ENCODE data around the gene CHST12.
"Not testable (repeated sequence)": the region's sequence is repeated elsewhere in the genome, so short reads cannot be mapped to it uniquely, and the experiment has no call there.

Gene CHST12

DNA sequence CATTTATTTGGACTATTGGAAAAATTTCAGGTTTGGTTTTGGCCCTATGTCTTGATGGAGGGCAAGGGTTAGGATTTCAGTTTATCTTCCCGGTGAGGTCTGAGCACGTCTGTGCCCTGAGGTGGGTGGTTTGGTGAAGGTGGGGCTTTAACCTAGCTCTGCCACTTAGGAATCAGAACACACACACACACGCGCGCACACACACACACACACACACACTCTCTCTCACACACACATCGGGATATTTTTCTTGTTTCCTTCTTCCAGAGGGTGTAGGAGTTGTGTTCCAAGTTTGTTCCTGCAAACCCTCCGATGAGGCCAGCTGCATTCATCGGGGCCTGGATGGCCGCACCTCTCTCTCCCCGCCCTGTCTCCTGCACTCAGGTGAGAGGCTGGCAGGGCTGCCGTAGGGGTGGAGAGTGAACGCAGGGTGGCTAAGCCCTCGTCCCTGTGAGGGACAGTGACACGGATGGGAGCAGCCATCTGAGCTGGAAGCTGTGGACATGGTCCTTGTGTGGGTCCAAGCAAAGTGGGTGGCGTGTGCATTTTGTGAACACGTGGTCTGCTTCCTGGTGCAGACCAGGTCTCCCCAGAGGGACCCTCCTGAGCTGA, 34.2 kb downstream of the CHST12 start:
- no peak for DNase-seq

DNA sequence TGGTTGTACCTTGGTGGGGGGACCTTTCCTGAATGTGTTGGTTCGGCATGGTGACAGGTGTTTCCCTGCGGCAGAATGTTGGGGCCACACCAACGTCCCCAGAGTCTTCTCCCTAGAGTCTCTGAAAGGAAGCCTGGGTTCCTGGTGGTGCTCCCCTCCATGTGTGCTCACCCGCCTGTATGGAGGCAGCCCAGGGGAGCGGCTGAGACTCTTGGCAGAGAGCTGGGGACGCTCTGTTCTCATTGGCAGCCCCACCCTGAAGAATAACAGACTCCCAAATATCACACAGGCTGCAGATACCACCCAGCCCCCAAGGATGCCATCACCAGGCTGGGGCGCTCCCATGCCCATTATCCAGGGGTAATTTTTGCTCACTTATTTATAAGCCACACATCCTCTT, 34.8 kb downstream of the CHST12 start:
- DNase-seq: no peak

GRCh38 chr7:2438775-2439174, 35.4 kb downstream of the CHST12 start:
- no peak for DNase-seq

DNA sequence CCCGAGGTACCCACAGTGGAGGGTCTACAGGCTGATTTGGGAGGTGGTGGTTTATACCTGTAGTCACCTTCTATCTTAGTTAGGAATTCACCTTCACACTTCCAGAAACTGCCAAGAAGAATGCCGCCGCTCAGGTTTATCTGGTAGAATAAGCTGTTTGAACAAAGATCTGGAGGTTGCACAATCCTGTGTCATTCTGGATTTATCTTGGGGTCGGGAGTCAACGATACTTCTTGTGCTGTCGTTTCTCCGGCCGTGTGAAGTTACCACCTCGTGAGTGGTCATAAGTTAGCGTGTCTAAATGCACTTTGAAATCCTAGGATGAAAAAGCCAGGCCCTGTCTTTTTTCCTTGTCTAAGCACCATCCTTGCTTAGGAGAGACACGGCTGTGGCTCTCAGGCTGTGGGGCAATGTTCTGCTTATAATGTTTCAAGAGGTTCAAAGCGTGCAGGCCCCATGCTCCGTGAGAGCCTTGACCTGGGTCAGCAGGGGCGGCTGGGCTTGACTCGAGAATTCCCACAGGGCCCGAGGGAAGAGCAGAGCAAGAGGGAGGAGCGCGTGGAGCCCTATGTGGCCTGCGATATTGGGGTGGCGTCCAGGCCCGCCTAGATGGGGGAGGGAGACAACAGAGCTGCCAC, 37.3 kb downstream of the CHST12 start:
- DNase-seq: no peak

DNA sequence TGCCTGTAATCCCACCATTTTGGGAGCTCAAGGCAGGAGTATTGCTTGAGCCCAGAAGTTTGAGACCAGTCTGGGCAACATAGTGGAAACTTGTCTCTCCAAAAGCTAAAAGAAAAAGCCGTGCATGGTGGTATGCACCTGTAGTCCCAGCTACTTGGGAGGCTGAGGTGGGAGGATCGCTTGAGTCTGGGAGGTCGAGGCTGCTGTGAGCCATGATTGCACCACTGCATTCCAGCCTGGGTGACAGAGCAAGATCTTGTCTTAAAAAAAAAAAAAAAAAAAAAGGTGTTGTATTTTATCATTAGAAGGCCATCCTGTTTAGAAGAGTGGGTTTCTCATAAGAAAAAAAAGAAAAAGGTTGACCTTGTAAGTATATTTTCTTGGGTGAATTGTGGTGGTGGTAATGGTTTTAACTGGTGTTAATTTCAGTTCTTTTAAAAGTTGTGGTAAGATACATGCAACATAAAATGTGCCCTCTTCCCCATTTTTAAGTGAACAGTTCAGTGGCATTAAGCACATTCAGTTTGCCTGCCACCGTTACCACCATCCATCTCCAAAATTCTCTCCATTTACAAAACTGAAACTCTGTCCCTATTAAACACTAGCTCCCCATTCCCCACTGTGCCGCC, 38.1 kb downstream of the CHST12 start:
- DNase-seq: no peak

DNA sequence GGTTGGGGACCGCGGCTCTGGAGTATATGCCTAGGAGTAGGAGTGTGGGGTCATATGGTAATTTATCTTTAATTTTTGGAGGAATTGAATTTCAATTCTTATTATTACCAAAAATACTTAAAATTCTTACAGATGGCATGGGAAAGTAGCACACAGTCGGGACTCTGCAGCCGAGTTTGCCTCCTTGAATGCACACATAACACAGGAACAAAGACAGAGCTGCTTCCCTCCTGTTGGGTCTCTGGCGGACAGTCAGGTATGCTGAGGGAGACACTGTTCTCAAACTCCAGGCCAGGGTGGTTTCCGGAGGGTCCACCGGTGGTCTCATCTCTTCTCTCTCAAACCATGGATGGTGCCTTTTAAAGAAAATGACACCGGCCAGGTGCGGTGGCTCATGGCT, 40.1 kb downstream of the CHST12 start:
- DNase-seq: no peak

DNA sequence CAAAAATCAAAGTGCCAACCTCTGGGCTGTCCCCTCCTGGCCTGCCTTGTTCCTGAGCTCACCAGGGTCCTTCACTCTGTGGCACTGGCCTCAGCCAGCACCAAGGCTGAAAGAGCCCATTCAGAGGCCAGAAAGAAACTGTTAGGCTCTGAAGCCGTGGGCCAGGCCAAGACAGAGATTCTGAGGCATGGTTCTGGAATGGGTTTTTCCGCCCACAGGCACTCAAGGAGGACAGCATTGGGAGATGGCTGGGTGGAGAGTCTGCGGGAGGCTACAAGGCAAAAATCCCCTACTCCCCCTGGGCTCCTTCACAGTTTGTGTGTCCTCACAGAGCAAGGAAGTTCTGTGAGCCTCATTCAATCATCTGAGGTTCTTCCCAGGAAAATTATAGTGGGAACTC, 41.1 kb downstream of the CHST12 start:
- no peak for DNase-seq

GRCh38 chr7:2445047-2445446, 41.6 kb downstream of the CHST12 start:
- DNase-seq: no peak

GRCh38 chr7:2445898-2446555, 42.6 kb downstream of the CHST12 start:
- DNase-seq: no peak

- DNase-seq: no peak
Measured at GRCh38 chr7:2446676-2447075, 43.3 kb downstream of the CHST12 start.

GRCh38 chr7:2450198-2451107, 47.0 kb downstream of the CHST12 start:
- DNase-seq: no peak

DNA sequence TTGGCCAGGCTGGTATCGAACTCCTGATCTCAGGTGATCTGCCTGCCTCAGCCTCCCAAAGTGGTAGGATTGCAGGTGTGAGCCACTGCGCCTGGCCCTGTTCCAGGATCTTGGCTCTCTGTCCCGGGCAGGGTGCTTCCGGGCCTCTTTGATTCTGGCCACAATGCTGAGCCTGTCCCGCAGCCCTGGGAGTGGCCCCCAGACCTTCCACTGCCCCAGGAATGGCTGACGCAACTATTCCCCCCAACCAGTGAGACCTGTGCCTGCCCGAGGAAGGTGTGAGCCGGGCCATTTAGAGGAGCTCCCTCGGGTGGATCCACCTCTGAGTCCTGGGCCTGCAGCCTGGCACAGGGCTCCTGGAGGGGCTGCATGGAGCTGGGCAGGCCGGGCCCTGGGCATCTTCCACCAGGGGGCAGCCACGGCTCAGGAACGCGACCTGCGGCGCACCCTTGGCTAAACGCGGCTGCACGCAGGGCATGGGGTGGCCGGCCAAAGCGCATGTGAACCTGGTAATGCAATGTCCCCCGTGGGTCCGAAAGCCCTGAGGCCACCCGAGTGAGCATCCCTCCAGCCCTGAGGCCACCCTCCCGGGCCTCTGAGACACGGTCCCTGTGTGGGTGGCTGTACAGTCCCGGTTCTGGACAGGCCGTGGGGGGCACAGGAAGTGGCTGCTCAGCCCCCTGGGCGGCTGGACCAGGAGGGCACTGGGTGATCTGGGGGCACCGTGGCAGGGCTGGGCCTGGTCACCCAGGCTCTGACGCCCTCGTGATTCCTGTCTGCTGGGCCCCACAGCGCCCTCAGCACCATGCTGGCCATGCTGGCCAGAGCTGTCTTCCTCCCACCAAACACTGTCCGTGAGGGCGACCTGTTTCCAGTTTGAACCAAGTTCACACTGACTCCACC, 48.0 kb downstream of the CHST12 start:
- peak; percentile 36 to 73 (median 66) for DNase-seq

GRCh38 chr7:2452074-2452507, 48.7 kb downstream of the CHST12 start:
- peak in 2 of 6 experiments; percentile 13 to 29 for DNase-seq

DNA sequence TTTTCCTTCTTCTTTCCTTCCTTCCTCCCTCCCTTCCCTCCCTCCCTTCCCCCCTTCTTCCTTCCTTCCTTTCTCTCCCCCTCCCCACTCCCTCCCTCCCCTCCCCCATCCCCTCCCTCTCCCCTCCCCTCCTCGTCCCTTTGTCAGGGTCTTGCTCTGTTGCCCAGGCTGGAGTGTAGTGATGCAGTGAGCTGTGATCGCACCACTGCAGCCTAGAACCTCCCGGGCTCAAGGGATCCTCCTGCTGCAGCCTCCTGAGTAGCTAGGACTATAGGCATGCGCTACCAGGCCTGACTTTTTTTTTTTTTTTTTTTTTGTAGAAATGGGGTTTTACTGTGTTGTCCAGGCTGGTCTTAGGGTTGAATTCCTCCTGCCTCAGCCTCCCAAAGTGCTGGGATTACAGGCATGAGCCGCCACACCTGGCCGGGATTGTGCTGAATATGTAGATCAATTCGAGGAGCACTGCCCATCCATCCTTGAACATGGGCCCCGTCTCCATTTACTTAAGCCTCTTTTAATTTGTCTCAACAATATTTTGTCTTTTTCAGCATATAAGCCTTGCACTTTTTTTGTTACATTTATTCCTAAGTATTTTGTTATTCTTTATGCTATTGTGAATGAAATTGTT, 49.3 kb downstream of the CHST12 start:
- no peak for DNase-seq

DNA sequence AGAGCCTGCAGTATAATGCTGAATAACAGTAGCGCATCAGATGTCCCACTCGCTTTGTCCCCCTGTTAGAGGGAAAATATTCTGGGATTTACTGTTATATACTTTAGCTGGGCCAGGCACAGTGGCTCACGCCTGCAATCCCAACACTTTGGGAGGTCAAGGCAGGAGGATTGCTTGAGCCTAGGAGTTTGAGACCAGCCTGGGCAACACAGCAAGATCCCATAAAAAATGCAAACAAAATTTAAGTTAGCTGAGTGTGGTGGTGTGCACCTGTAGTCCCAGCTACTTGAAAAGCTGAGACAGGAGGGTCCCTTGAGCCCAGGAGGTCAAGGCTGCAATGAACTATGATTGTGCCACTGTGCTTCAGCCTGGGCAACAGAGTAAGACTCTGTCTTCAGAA, 50.4 kb downstream of the CHST12 start:
- not testable (repeated sequence) for DNase-seq

GRCh38 chr7:2459674-2460073, 56.3 kb downstream of the CHST12 start:
- DNase-seq: no peak

GRCh38 chr7:2460188-2460587, 56.8 kb downstream of the CHST12 start:
- DNase-seq: no peak

DNA sequence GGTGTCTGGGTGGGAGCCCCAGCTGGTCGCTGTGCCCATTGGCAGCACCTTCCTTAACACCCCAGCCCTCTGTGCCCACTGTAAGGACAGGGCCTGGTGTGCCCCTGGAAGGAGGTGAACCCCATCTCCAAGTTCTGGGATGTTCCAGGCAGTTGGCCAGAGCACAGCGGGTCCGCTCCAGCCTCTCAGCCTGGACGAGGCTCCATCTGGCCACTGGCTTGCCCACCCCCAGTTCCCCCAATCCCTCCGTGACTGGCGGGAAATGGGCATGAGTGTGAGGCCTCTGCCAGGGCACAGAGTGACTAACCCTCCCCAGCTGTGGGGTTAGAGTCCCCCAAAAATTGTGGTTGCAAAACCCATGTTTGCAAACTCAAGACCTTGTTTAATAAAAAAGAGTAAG, 57.2 kb downstream of the CHST12 start:
- no peak for DNase-seq

GRCh38 chr7:2461268-2462026, 58.0 kb downstream of the CHST12 start:
- no peak for DNase-seq

DNA sequence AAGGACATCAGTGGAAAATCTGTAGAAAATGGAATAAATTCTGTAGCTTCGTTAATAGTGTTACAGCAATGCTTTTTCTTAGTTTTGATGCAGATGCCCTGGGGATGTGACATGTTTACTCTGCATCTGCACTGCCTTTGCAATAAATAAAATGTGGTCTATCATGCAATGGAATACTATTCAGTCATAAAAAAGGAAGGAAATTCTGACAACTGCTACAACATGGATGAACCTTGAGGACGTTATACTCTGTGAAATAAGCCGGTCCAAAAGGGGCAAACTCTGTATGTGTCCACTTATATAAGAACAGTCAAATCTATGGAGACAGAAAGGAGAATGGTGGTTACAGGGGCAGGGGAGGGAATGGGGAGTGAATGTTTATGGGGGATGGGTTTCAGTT, 59.3 kb downstream of the CHST12 start:
- no peak for DNase-seq
